ENCODE measurements around the gene SMC1B.
"Not testable (repeated sequence)": the region's sequence is repeated elsewhere in the genome, so short reads cannot be mapped to it uniquely, and the experiment has no call there.

The SMC1B gene

GRCh38 chr22:45295492-45295891, 117.9 kb downstream of the SMC1B start:
- TF ChIP-seq, protein P1, sequence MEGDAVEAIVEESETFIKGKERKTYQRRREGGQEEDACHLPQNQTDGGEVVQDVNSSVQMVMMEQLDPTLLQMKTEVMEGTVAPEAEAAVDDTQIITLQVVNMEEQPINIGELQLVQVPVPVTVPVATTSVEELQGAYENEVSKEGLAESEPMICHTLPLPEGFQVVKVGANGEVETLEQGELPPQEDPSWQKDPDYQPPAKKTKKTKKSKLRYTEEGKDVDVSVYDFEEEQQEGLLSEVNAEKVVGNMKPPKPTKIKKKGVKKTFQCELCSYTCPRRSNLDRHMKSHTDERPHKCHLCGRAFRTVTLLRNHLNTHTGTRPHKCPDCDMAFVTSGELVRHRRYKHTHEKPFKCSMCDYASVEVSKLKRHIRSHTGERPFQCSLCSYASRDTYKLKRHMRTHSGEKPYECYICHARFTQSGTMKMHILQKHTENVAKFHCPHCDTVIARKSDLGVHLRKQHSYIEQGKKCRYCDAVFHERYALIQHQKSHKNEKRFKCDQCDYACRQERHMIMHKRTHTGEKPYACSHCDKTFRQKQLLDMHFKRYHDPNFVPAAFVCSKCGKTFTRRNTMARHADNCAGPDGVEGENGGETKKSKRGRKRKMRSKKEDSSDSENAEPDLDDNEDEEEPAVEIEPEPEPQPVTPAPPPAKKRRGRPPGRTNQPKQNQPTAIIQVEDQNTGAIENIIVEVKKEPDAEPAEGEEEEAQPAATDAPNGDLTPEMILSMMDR (IDR thresholded peaks at IDR 0.05; ENCODE audit: insufficient read depth, low read depth, low read length, missing control alignments), result no peak
- H3K4me3 ChIP-seq (ENCODE audit: low read depth, low read length), result no peak overlapping the region
- no peak for DNase-seq (ENCODE audit: low read depth)

DNA sequence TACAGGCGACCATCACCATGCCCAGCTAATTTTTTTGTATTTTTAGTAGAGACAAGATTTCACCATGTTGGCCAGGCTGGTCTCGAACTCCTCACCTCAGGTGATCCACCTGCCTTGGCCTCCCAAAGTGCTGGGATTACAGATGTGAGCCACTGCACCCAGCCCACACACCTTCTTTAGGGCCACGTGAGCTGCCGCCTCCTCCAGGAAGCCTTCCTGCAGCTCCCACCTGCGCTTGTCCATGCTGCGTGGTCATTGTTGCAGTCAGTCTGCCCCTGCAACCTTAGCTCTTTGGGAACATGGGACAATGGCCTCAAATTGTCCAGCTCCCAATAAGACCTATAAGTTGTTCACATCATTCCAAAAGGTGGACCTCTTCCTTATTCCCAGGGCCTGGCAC, 118.4 kb downstream of the SMC1B start:
- DNase-seq (ENCODE audit: low read depth), result not testable (repeated sequence)

More for the DNA sequence above, 118.4 kb downstream of the SMC1B start:
- not testable (repeated sequence) for H3K4me3 ChIP-seq (ENCODE audit: low read depth, low read length)
